GM21576 (cell line): ENCODE measurements around the gene YBX2.
A peak's percentile ranks its signal among the peaks of the same experiment; 100 is the strongest.

ENCODE experiments used
- ATAC-seq: cut with Tn5 transposase; IDR thresholded peaks from one replicate; pipeline ENCODE4 v1.9.1; 2021; ENCODE audit warnings: mild to moderate bottlenecking, moderate library complexity; ENCODE audit not compliant: unreplicated experiment

The YBX2 gene

GRCh38 chr17:7306911-7307685 lies 12.7 kb upstream of the YBX2 start, which contains the start of gene EIF5A:
Gene EIF5A (plus strand): TSS chr17:7307628. CDS start chr17:7309636, 2,008 bp downstream.
- ATAC-seq: peak; percentile 61

GRCh38 chr17:7304179-7304578 lies 9.7 kb upstream of the YBX2 start:
- ATAC-seq: no peak

GRCh38 chr17:7296189-7296861 lies 1.9 kb upstream of the YBX2 start:
- ATAC-seq: no peak

- no peak for ATAC-seq
Observed at GRCh38 chr17:7295230-7296180, 1.1 kb upstream of the YBX2 start.

- ATAC-seq: no peak
Observed at GRCh38 chr17:7293816-7294613, 424 bp downstream of the YBX2 start.

- no peak for ATAC-seq
Observed at GRCh38 chr17:7293159-7293558, 1.3 kb downstream of the YBX2 start.

GRCh38 chr17:7292729-7293128 lies 1.7 kb downstream of the YBX2 start:
- ATAC-seq: no peak

GRCh38 chr17:7292194-7292593 lies 2.2 kb downstream of the YBX2 start:
- ATAC-seq: no peak

- no peak for ATAC-seq
Observed at GRCh38 chr17:7290685-7291084, 3.8 kb downstream of the YBX2 start.

GRCh38 chr17:7290166-7290565 lies 4.3 kb downstream of the YBX2 start:
- ATAC-seq: no peak

- no peak for ATAC-seq
Observed at GRCh38 chr17:7289256-7290032, 5.0 kb downstream of the YBX2 start.

GRCh38 chr17:7285679-7286078 lies 8.8 kb downstream of the YBX2 start:
- ATAC-seq: no peak

- ATAC-seq: no peak
Observed at GRCh38 chr17:7284911-7285310, 9.5 kb downstream of the YBX2 start.

- no peak for ATAC-seq
Observed at GRCh38 chr17:7283471-7284216, 10.8 kb downstream of the YBX2 start.

- ATAC-seq: no peak
Observed at GRCh38 chr17:7282752-7283321, 11.6 kb downstream of the YBX2 start.

- no peak for ATAC-seq
Observed at GRCh38 chr17:7281953-7282751, 12.3 kb downstream of the YBX2 start.

GRCh38 chr17:7281074-7281952 lies 13.1 kb downstream of the YBX2 start, which contains the start of gene SLC2A4:
Gene SLC2A4 (plus strand): TSS chr17:7281718. CDS start chr17:7281935, 217 bp downstream.
- peak; percentile 59 for ATAC-seq
